CD14-positive monocyte (primary cell): Measurements from ENCODE around the gene TUBB4B. TPM values are rescaled to one million over a fixed set of nuclear protein-coding genes. Genes with fewer than 3 reads are reported as not detected.

ENCODE experiments used
- DNase-seq, 3 donors: peaks; one replicate each; pipeline ENCODE4 v3.0.0-alpha.2; 2011 to 2022
- H2AFZ ChIP-seq: 2 replicates; pipeline ENCODE4 v1.6.0; 2012; ENCODE audit warnings: mild to moderate bottlenecking, low read depth, low read length, inconsistent platforms; ENCODE audit not compliant: insufficient read depth, poor library complexity, severe bottlenecking
- H3K27ac ChIP-seq, 2 donors: 1 replicate in 1 of 2; 2 replicates in 1 of 2; pipeline ENCODE4 v1.5.1; 2012 to 2013; ENCODE audit warnings: low read length in 2 of 2, control low read depth in 1 of 2, inconsistent platforms in 1 of 2, low read depth in 1 of 2, mild to moderate bottlenecking in 1 of 2
- H3K27me3 ChIP-seq, 2 donors: one replicate each; pipeline versions ENCODE4 v1.6.0 to v1.6.1; 2011 to 2013; ENCODE audit warnings: low read length in 2 of 2; ENCODE audit not compliant: control insufficient read depth in 2 of 2, insufficient read depth in 2 of 2
- H3K36me3 ChIP-seq, 2 donors: replicated peaks in 1 of 2; 1 replicate in 1 of 2; 2 replicates in 1 of 2; pipeline versions ENCODE4 v1.5.1 to v1.6.1; 2012 to 2013; ENCODE audit warnings: low read length in 2 of 2, control low read depth in 1 of 2, inconsistent platforms in 1 of 2, mild to moderate bottlenecking in 1 of 2; ENCODE audit not compliant: insufficient read depth in 2 of 2, control insufficient read depth in 1 of 2
- H3K4me1 ChIP-seq, 2 donors: 1 replicate in 1 of 2; 2 replicates in 1 of 2; pipeline versions ENCODE4 v1.5.1 to v1.6.1; 2012 to 2013; ENCODE audit warnings: low read length in 2 of 2, control low read depth in 1 of 2, inconsistent platforms in 1 of 2, mild to moderate bottlenecking in 1 of 2, moderate library complexity in 1 of 2; ENCODE audit not compliant: insufficient read depth in 2 of 2, control insufficient read depth in 1 of 2
- H3K4me2 ChIP-seq: replicated peaks from 2 replicates; pipeline ENCODE3; 2012; ENCODE audit warnings: low read length, moderate library complexity, mild to moderate bottlenecking; ENCODE audit not compliant: poor library complexity, severe bottlenecking; ENCODE audit errors: extremely low read depth
- H3K4me3 ChIP-seq, 3 experiments: fragments of 200-600 bp in 1 of 3; sonication (generic) in 1 of 3; replicated peaks in 1 of 3; 1 replicate in 2 of 3; 2 replicates in 1 of 3; pipeline ENCODE4 v1.5.1; 2011 to 2013; ENCODE audit warnings: low read length in 3 of 3, mild to moderate bottlenecking in 3 of 3, control low read depth in 2 of 3, low read depth in 2 of 3, inconsistent platforms in 1 of 3, moderate library complexity in 1 of 3
- H3K79me2 ChIP-seq: 2 replicates; pipeline ENCODE4 v1.6.0; 2012; ENCODE audit warnings: mild to moderate bottlenecking, control low read depth, inconsistent platforms, low read length, moderate library complexity; ENCODE audit not compliant: insufficient read depth
- H3K9ac ChIP-seq: 2 replicates; pipeline ENCODE4 v1.6.0; 2017; ENCODE audit warnings: low read length, mild to moderate bottlenecking; ENCODE audit not compliant: insufficient read depth, poor library complexity, severe bottlenecking
- H3K9me3 ChIP-seq, 2 donors: replicated peaks in 1 of 2; 1 replicate in 1 of 2; 2 replicates in 1 of 2; pipeline versions ENCODE4 v1.5.1 to v1.6.1; 2012 to 2013; ENCODE audit warnings: low read length in 2 of 2, control low read depth in 1 of 2; ENCODE audit not compliant: control insufficient read depth in 1 of 2, insufficient read depth in 1 of 2
- H4K20me1 ChIP-seq: 2 replicates; pipeline ENCODE4 v1.6.0; 2012; ENCODE audit warnings: mild to moderate bottlenecking, low read length, control low read depth, moderate library complexity; ENCODE audit not compliant: insufficient read depth
- H3K27ac Mint-ChIP-seq, 7 donors: one replicate each; pipeline ENCODE4 v1.8.0; 2020; ENCODE audit warnings: mild to moderate bottlenecking in 7 of 7, mixed read lengths in 7 of 7, moderate library complexity in 6 of 7, inconsistent platforms in 2 of 7
- H3K27me3 Mint-ChIP-seq, 3 donors: one replicate each; pipeline ENCODE4 v1.8.0; 2021 to 2022; ENCODE audit warnings: low read depth in 3 of 3, mild to moderate bottlenecking in 3 of 3, mixed read lengths in 3 of 3, moderate library complexity in 3 of 3, inconsistent platforms in 1 of 3
- H3K36me3 Mint-ChIP-seq, 2 donors: one replicate each; pipeline ENCODE4 v1.8.0; 2020; ENCODE audit warnings: mixed read lengths in 2 of 2, inconsistent platforms in 1 of 2, mild to moderate bottlenecking in 1 of 2
- H3K4me1 Mint-ChIP-seq: one replicate; pipeline ENCODE4 v1.8.0; 2020; ENCODE audit warnings: mild to moderate bottlenecking, mixed read lengths
- H3K4me3 Mint-ChIP-seq, 2 donors: one replicate each; pipeline ENCODE4 v1.8.0; 2020; ENCODE audit warnings: mild to moderate bottlenecking in 2 of 2, mixed read lengths in 2 of 2, moderate library complexity in 1 of 2
- H3K9me3 Mint-ChIP-seq, 7 donors: one replicate each; pipeline ENCODE4 v1.8.0; 2020 to 2022; ENCODE audit warnings: mixed read lengths in 7 of 7, mild to moderate bottlenecking in 6 of 7, moderate library complexity in 6 of 7, inconsistent platforms in 2 of 7
- CTCF ChIP-seq: fragments of 200-600 bp; IDR thresholded peaks from one replicate; pipeline ENCODE4 v1.8.0; 2022; ENCODE audit warnings: antibody characterized with exemption, mild to moderate bottlenecking
- WGBS: methylation state at CpG from one replicate; pipeline ENCODE4 v1.1.5; 2013; ENCODE audit warnings: missing lambda C conversion rate; ENCODE audit not compliant: insufficient coverage; 5-methylcytosine and 5-hydroxymethylcytosine counted together
- intact Hi-C, 2 donors: fragments of 100-400 bp; cut with micrococcal nuclease; formaldehyde crosslinking; loops; one replicate each; pipeline versions ENCODE4 v1.15.0 to v1.15.1; 2023
- polyA plus RNA-seq, 3 donors: library from polyadenylated mRNA; depleted of rRNA in 1 of 3; unstranded in 2 of 3; stranded (reverse) in 1 of 3; fragments of 300-500 nt in 2 of 3; fragments of >200 nt in 1 of 3; fragmentation: Illumina TruSeq in 2 of 3; gene quantifications; 1 replicate in 2 of 3; 2 replicates in 1 of 3; pipeline ENCODE4 v1.2.3, GENCODE V29; 2012 to 2021

The TUBB4B gene
- polyA plus RNA-seq, 3 donors = 58.1 to 284 (median 70.8) TPM

DNA sequence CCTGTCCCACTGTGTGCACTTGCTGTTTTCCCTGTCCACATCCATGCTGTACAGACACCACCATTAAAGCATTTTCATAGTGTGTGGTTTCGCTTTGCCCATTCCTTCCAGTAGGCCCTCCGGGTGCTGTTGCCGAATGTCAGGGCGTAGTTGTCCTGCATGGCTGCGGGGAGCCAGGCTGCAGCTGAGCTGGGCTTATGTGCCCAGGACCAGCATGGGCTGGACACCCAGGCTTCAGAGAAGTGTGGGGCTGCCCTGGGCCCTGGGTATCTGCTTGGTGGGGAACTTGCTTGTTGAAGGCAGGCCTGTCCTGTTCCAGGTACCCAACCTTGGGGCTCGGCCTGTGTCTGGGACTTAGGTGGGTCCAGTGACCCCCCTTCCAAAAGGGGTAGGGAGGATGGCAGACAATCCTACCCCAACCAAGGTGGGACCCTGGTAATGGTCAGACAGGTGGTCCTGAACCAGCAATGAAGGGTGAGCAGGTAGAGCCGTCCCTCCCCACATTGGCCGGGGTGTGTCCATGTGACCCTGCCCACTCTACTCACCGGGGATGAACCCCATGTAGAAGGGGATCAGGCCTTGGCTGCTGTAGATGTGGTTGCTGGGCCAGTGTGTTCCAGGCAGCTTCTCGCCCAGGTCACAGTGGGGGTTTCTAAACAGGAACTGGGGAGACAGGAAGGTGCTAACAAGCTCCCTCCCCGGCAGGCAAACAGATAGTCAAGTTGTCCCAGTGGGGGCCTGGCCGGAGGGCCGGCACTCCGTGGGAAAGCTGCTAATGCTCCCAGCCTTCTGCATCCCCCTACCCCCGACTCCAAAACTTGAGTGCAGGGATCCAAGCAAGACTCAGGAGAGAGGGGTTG is 2.8 kb downstream of the TUBB4B start:
- H3K4me1 Mint-ChIP-seq = peaks cover 36% of the 10 kb centered on the region
- Histone ChIP-seq H2AFZ (no peak overlapping the region), H3K4me1 (peaks cover 29 to 44% of the 10 kb centered on the region in 2 donors), H3K4me2 (no peak overlapping the region), H3K4me3 (no peak overlapping the region), H3K27ac (peak overlapping the region in 1 of 2 donors; percentile 20), H3K36me3 (peaks cover 18 to 19% of the 10 kb centered on the region in 2 donors), H4K20me1 (peaks cover 33% of the 10 kb centered on the region), H3K9ac (no peak overlapping the region), H3K9me3 (no peaks in the 10 kb centered on the region), H3K27me3 (no peaks in the 10 kb centered on the region), H3K79me2 (peaks cover 25% of the 10 kb centered on the region)
- peaks cover 0 to 3% (median 0%) of the 10 kb centered on the region in 7 donors for H3K9me3 Mint-ChIP-seq
- peaks cover 2 to 4% (median 2%) of the 10 kb centered on the region in 3 donors for H3K27me3 Mint-ChIP-seq
- TF ChIP-seq CTCF = no peak
- 80% methylated on average over 10 of the region's 15 CpGs for WGBS
- peak overlapping the region in 5 of 7 donors; percentile 18 to 77 (median 57) for H3K27ac Mint-ChIP-seq
- intact Hi-C loops = loop anchor here in 1 of 2 donors (5.0 kb wide), 1 partner anchor 42 kb away; the partner anchor contains the start of gene TPRN
- H3K36me3 Mint-ChIP-seq = peaks cover 15 to 18% of the 10 kb centered on the region in 2 donors
- H3K4me3 Mint-ChIP-seq = no peak overlapping the region
- DNase-seq = peak in 1 of 3 donors; percentile 47

GRCh38 chr9:137244486-137245449 is 3.7 kb downstream of the TUBB4B start:
- peaks cover 0 to 3% (median 0%) of the 10 kb centered on the region in 7 donors for H3K9me3 Mint-ChIP-seq
- H3K27ac Mint-ChIP-seq = no peak overlapping the region
- TF ChIP-seq CTCF = no peak

More at GRCh38 chr9:137244486-137245449, 3.7 kb downstream of the TUBB4B start:
- DNase-seq = no peak
- no peak overlapping the region for H3K4me2 ChIP-seq
- peaks cover 17% of the 10 kb centered on the region for H3K79me2 ChIP-seq
- no peak overlapping the region for H3K4me3 ChIP-seq
- Mint-ChIP-seq H3K4me3 (no peak overlapping the region), H3K36me3 (peaks cover 15 to 18% of the 10 kb centered on the region in 2 donors), H3K27me3 (peaks cover 2 to 7% (median 6%) of the 10 kb centered on the region in 3 donors), H3K4me1 (peaks cover 27% of the 10 kb centered on the region)
- peaks cover 18 to 19% of the 10 kb centered on the region in 2 donors for H3K36me3 ChIP-seq
- peaks cover 20 to 35% of the 10 kb centered on the region in 2 donors for H3K4me1 ChIP-seq
- no peak overlapping the region for H3K9ac ChIP-seq
- H3K9me3 ChIP-seq = no peaks in the 10 kb centered on the region
- no peaks in the 10 kb centered on the region for H3K27me3 ChIP-seq
- H4K20me1 ChIP-seq = peaks cover 33% of the 10 kb centered on the region
- WGBS = 91% methylated on average over 27 of the region's 36 CpGs
- intact Hi-C loops = loop anchor here in 1 of 2 donors (5.0 kb wide), 1 partner anchor 42 kb away; the partner anchor contains the start of gene TPRN
- no peak overlapping the region for H2AFZ ChIP-seq
- H3K27ac ChIP-seq = no peak overlapping the region
